HG03558 (cell line): ENCODE data around the gene PIBF1.
"Not testable (repeated sequence)": the region's sequence is repeated elsewhere in the genome, so short reads cannot be mapped to it uniquely, and the experiment has no call there.

ENCODE experiments used
- ATAC-seq: cut with Tn5 transposase; IDR thresholded peaks from one replicate; pipeline ENCODE4 v1.9.1; 2021; ENCODE audit warnings: moderate number of reproducible peaks; ENCODE audit not compliant: unreplicated experiment; ENCODE audit errors: extremely low read depth

The PIBF1 gene

GRCh38 chr13:72820156-72820897 lies 38.4 kb downstream of the PIBF1 start:
- ATAC-seq = no peak

GRCh38 chr13:72820898-72821279 lies 39.0 kb downstream of the PIBF1 start:
- no peak for ATAC-seq

- no peak for ATAC-seq
Measured at GRCh38 chr13:72823081-72823480, 41.1 kb downstream of the PIBF1 start.

- ATAC-seq = no peak
Measured at GRCh38 chr13:72823724-72824123, 41.8 kb downstream of the PIBF1 start.

GRCh38 chr13:72834601-72835000 lies 52.7 kb downstream of the PIBF1 start:
- ATAC-seq = no peak

GRCh38 chr13:72839831-72840426 lies 58.0 kb downstream of the PIBF1 start:
- peak; percentile 87 for ATAC-seq

GRCh38 chr13:72842991-72843390 lies 61.1 kb downstream of the PIBF1 start:
- no peak for ATAC-seq

- ATAC-seq = not testable (repeated sequence)
Measured at GRCh38 chr13:72845148-72845547, 63.2 kb downstream of the PIBF1 start.

- ATAC-seq = no peak
Measured at GRCh38 chr13:72849571-72849970, 67.6 kb downstream of the PIBF1 start.

- no peak for ATAC-seq
Measured at GRCh38 chr13:72850959-72851677, 69.2 kb downstream of the PIBF1 start.

GRCh38 chr13:72851678-72852014 lies 69.7 kb downstream of the PIBF1 start:
- ATAC-seq = no peak

GRCh38 chr13:72852207-72852606 lies 70.3 kb downstream of the PIBF1 start:
- no peak for ATAC-seq

GRCh38 chr13:72853000-72853399 lies 71.1 kb downstream of the PIBF1 start:
- no peak for ATAC-seq

- peak; percentile 90 for ATAC-seq
Measured at GRCh38 chr13:72864142-72865011, 82.4 kb downstream of the PIBF1 start.

- ATAC-seq = no peak
Measured at GRCh38 chr13:72868229-72868628, 86.3 kb downstream of the PIBF1 start.

GRCh38 chr13:72875233-72875632 lies 93.3 kb downstream of the PIBF1 start:
- no peak for ATAC-seq

- ATAC-seq = no peak
Measured at GRCh38 chr13:72884101-72884500, 102.2 kb downstream of the PIBF1 start.

GRCh38 chr13:72886272-72887067 lies 104.5 kb downstream of the PIBF1 start:
- ATAC-seq = no peak

- ATAC-seq = no peak
Measured at GRCh38 chr13:72889495-72889894, 107.6 kb downstream of the PIBF1 start.

GRCh38 chr13:72890546-72890945 lies 108.6 kb downstream of the PIBF1 start:
- no peak for ATAC-seq
